H1 (cell line): ENCODE results near the gene LMX1B. TPM values are rescaled to one million over a fixed set of nuclear protein-coding genes. Genes with fewer than 3 reads are reported as not detected.

ENCODE experiments used
- CTCF ChIA-PET: fragments of 300-600 bp; sonication (Branson Sonifier 250); formaldehyde crosslinking; loops from one replicate; lab custom pipeline; 2021; ENCODE audit not compliant: partially characterized antibody; lab: Charles Lee
- POLR2A ChIA-PET: fragments of 300-600 bp; sonication (Branson Sonifier 250); formaldehyde crosslinking; loops from one replicate; lab custom pipeline; 2021; ENCODE audit warnings: inconsistent platforms; ENCODE audit not compliant: partially characterized antibody; lab: Charles Lee
- DNase-seq, 2 experiments: peaks; one replicate each; pipeline versions ENCODE4 v3.0.0 to v3.0.0-alpha.2; 2010 to 2022; ENCODE audit warnings: low spot score in 2 of 2, low read depth in 1 of 2, mixed read lengths in 1 of 2
- FAIRE-seq: peaks from 2 replicates; lab custom pipeline; 2011; peaks lifted over from hg19 to GRCh38; lab: Jason Lieb, UNC
- H2AFZ ChIP-seq: 2 replicates; pipeline ENCODE4 v1.8.1; 2012; ENCODE audit warnings: low read length, inconsistent platforms
- H2AK5ac ChIP-seq: 2 replicates; pipeline ENCODE4 v1.6.1; 2013; ENCODE audit warnings: low read depth, low read length
- H2BK120ac ChIP-seq: replicated peaks from 2 replicates; pipeline ENCODE3; 2013; ENCODE audit warnings: low read depth, low read length, inconsistent platforms
- H2BK12ac ChIP-seq: 2 replicates; pipeline ENCODE4 v1.6.1; 2013; ENCODE audit warnings: low read depth, low read length
- H2BK15ac ChIP-seq: 2 replicates; pipeline ENCODE4 v1.6.1; 2013; ENCODE audit warnings: low read length
- H2BK20ac ChIP-seq: 2 replicates; pipeline ENCODE4 v1.6.1; 2013; ENCODE audit warnings: low read length
- H2BK5ac ChIP-seq: 2 replicates; pipeline ENCODE4 v1.6.1; 2013; ENCODE audit warnings: low read depth, low read length
- H3K14ac ChIP-seq: 2 replicates; pipeline ENCODE4 v1.6.1; 2013; ENCODE audit warnings: inconsistent platforms; ENCODE audit not compliant: insufficient read length
- H3K18ac ChIP-seq: 2 replicates; pipeline ENCODE4 v1.6.1; 2013; ENCODE audit warnings: low read length; ENCODE audit errors: extremely low read depth
- H3K23ac ChIP-seq: 2 replicates; pipeline ENCODE4 v1.6.1; 2013; ENCODE audit warnings: inconsistent platforms; ENCODE audit not compliant: insufficient read length
- H3K23me2 ChIP-seq: 2 replicates; pipeline ENCODE4 v1.6.1; 2013; ENCODE audit warnings: low read depth, low read length
- H3K27ac ChIP-seq: 2 replicates; pipeline ENCODE4 v1.6.1; 2011; ENCODE audit warnings: low read depth, low read length, inconsistent platforms
- H3K27me3 ChIP-seq, 4 experiments: replicated peaks in 1 of 4; 1 replicate in 1 of 4; 2 replicates in 3 of 4; pipeline versions ENCODE4 v1.6.1 to v1.8.1; 2011 to 2013; ENCODE audit warnings: low read length in 3 of 4, mild to moderate bottlenecking in 3 of 4, inconsistent platforms in 2 of 4, mixed read lengths in 2 of 4, moderate library complexity in 1 of 4; ENCODE audit not compliant: control insufficient read depth in 3 of 4, insufficient read depth in 3 of 4; ENCODE audit errors: extremely low read depth in 1 of 4
- H3K36me3 ChIP-seq, 4 experiments: 2 replicates each; pipeline versions ENCODE4 v1.6.1 to v1.8.1; 2011 to 2013; ENCODE audit warnings: mild to moderate bottlenecking in 4 of 4, low read length in 3 of 4, moderate library complexity in 2 of 4, control low read depth in 1 of 4, inconsistent platforms in 1 of 4; ENCODE audit not compliant: insufficient read depth in 4 of 4, control insufficient read depth in 2 of 4
- H3K4ac ChIP-seq: replicated peaks from 2 replicates; pipeline ENCODE3; 2013; ENCODE audit warnings: low read length, low read depth, mixed read lengths, inconsistent platforms; ENCODE audit not compliant: insufficient read length
- H3K4me1 ChIP-seq, 4 experiments: replicated peaks in 1 of 4; 1 replicate in 1 of 4; 2 replicates in 3 of 4; pipeline versions ENCODE4 v1.6.1 to v1.8.1; 2011 to 2013; ENCODE audit warnings: low read length in 3 of 4, inconsistent platforms in 2 of 4, mixed read lengths in 1 of 4; ENCODE audit not compliant: insufficient read depth in 4 of 4, control insufficient read depth in 3 of 4
- H3K4me2 ChIP-seq, 2 experiments: 2 replicates each; pipeline versions ENCODE4 v1.6.1 to v1.8.1; 2011 to 2013; ENCODE audit warnings: low read depth in 2 of 2, low read length in 2 of 2, control low read depth in 1 of 2, inconsistent platforms in 1 of 2, mild to moderate bottlenecking in 1 of 2; ENCODE audit not compliant: insufficient read depth in 1 of 2
- H3K4me3 ChIP-seq, 4 experiments: fragments of 200-600, 300-600 bp in 1 of 4; sonication (generic), shearing (Covaris generic), sonication (Bioruptor Twin) in 1 of 4; 2 replicates each; pipeline versions ENCODE4 v1.5.1 to v1.8.1; 2011 to 2016; ENCODE audit warnings: low read length in 4 of 4, low read depth in 3 of 4, control low read depth in 2 of 4, inconsistent platforms in 2 of 4, mild to moderate bottlenecking in 2 of 4, mixed read lengths in 1 of 4, moderate library complexity in 1 of 4; ENCODE audit not compliant: insufficient read depth in 2 of 4; ENCODE audit errors: extremely low read depth in 1 of 4
- H3K56ac ChIP-seq: replicated peaks from 2 replicates; pipeline ENCODE3; 2013; ENCODE audit warnings: low read depth, mild to moderate bottlenecking, mixed read lengths, low read length, inconsistent platforms; ENCODE audit not compliant: insufficient read length
- H3K79me1 ChIP-seq: 2 replicates; pipeline ENCODE4 v1.6.1; 2013; ENCODE audit warnings: low read depth, low read length, control low read depth
- H3K79me2 ChIP-seq, 2 experiments: 2 replicates each; pipeline versions ENCODE4 v1.6.1 to v1.8.1; 2012 to 2013; ENCODE audit warnings: low read length in 2 of 2, mild to moderate bottlenecking in 2 of 2, inconsistent platforms in 1 of 2; ENCODE audit not compliant: insufficient read depth in 2 of 2, control insufficient read depth in 1 of 2
- H3K9ac ChIP-seq, 4 experiments: replicated peaks in 1 of 4; 1 replicate in 1 of 4; 2 replicates in 3 of 4; pipeline versions ENCODE4 v1.6.1 to v1.8.1; 2011 to 2013; ENCODE audit warnings: low read depth in 3 of 4, low read length in 3 of 4, control low read depth in 2 of 4, mild to moderate bottlenecking in 2 of 4, moderate library complexity in 2 of 4, inconsistent platforms in 1 of 4; ENCODE audit errors: extremely low read depth in 1 of 4
- H3K9me3 ChIP-seq, 2 experiments: 2 replicates each; pipeline versions ENCODE4 v1.6.1 to v1.8.1; 2012 to 2013; ENCODE audit warnings: mild to moderate bottlenecking in 2 of 2, moderate library complexity in 2 of 2, control low read depth in 1 of 2, inconsistent platforms in 1 of 2, low read depth in 1 of 2, low read length in 1 of 2, mixed read lengths in 1 of 2; ENCODE audit not compliant: insufficient read depth in 2 of 2
- H4K20me1 ChIP-seq, 2 experiments: replicated peaks in 1 of 2; 2 replicates each; pipeline versions ENCODE3 to v1.8.1; 2011 to 2013; ENCODE audit warnings: inconsistent platforms in 2 of 2, low read length in 2 of 2, mild to moderate bottlenecking in 1 of 2; ENCODE audit not compliant: insufficient read depth in 2 of 2, control insufficient read depth in 1 of 2
- H4K5ac ChIP-seq: 2 replicates; pipeline ENCODE4 v1.6.1; 2013; ENCODE audit warnings: low read length, low read depth, mixed read lengths, inconsistent platforms; ENCODE audit not compliant: insufficient read length
- H4K8ac ChIP-seq: 2 replicates; pipeline ENCODE4 v1.8.0; 2013; ENCODE audit warnings: mild to moderate bottlenecking, moderate library complexity, low read length, inconsistent platforms; ENCODE audit not compliant: insufficient read depth; ENCODE audit errors: extremely low read depth
- H4K91ac ChIP-seq: replicated peaks from 2 replicates; pipeline ENCODE3; 2013; ENCODE audit warnings: low read length, mixed read lengths, inconsistent platforms; ENCODE audit not compliant: insufficient read length
- BACH1 ChIP-seq: IDR thresholded peaks from 2 replicates; pipeline ENCODE4 v1.6.1; 2012; ENCODE audit warnings: low read length, improper control_type of control experiment
- BCL11A ChIP-seq, 2 experiments: IDR thresholded peaks; one replicate each; pipeline ENCODE4 v1.6.1; 2011; ENCODE audit warnings: low read depth in 2 of 2, low read length in 2 of 2, mild to moderate bottlenecking in 2 of 2
- EP300 ChIP-seq, 2 experiments: IDR thresholded peaks; 1 replicate in 1 of 2; 2 replicates in 1 of 2; pipeline ENCODE4 v1.6.1; 2011 to 2012; ENCODE audit warnings: low read depth in 2 of 2, low read length in 2 of 2, mild to moderate bottlenecking in 2 of 2, borderline replicate concordance in 1 of 2, inconsistent platforms in 1 of 2, moderate library complexity in 1 of 2
- HDAC2 ChIP-seq, 2 experiments: fragments of 300-600 bp in 1 of 2; sonication (generic) in 1 of 2; IDR thresholded peaks; 2 replicates each; pipeline ENCODE4 v1.6.1; 2011 to 2012; ENCODE audit warnings: low read depth in 2 of 2, low read length in 2 of 2, mild to moderate bottlenecking in 2 of 2, moderate library complexity in 2 of 2, borderline replicate concordance in 1 of 2, inconsistent platforms in 1 of 2
- MAX ChIP-seq: IDR thresholded peaks from 2 replicates; pipeline ENCODE4 v1.6.1; 2012; ENCODE audit warnings: inconsistent platforms
- RFX5 ChIP-seq: IDR thresholded peaks from 2 replicates; pipeline ENCODE4 v1.6.1; 2011; ENCODE audit warnings: low read depth, low read length, improper control_type of control experiment, borderline replicate concordance
- RXRA ChIP-seq: IDR thresholded peaks from 2 replicates; pipeline ENCODE4 v1.6.1; 2011; ENCODE audit warnings: low read depth, mild to moderate bottlenecking, low read length, moderate library complexity; ENCODE audit not compliant: insufficient read depth
- SAP30 ChIP-seq: fragments of 300-600 bp; sonication (generic); IDR thresholded peaks from 2 replicates; pipeline ENCODE4 v1.7.1; 2012; ENCODE audit warnings: low read length, moderate library complexity, mild to moderate bottlenecking, inconsistent platforms; ENCODE audit not compliant: insufficient read depth, insufficient replicate concordance
- SUZ12 ChIP-seq: fragments of 200-600 bp; sonication (generic); IDR thresholded peaks from 2 replicates; pipeline ENCODE4 v1.6.1; 2012; ENCODE audit warnings: mild to moderate bottlenecking, inconsistent platforms, low read length, moderate library complexity, mixed read lengths
- TAF1 ChIP-seq: IDR thresholded peaks from 2 replicates; pipeline ENCODE4 v1.6.1; 2011; ENCODE audit warnings: mild to moderate bottlenecking, low read depth, low read length
- TBP ChIP-seq: IDR thresholded peaks from 2 replicates; pipeline ENCODE4 v1.6.1; 2011; ENCODE audit warnings: low read depth, low read length, improper control_type of control experiment
- TCF12 ChIP-seq: IDR thresholded peaks from 2 replicates; pipeline ENCODE4 v1.6.1; 2011; ENCODE audit warnings: low read depth, mild to moderate bottlenecking, low read length
- TEAD4 ChIP-seq: IDR thresholded peaks from 2 replicates; pipeline ENCODE4 v1.6.1; 2012; ENCODE audit warnings: low read depth, low read length, inconsistent platforms, mixed read lengths
- ZNF274 ChIP-seq: IDR thresholded peaks from 2 replicates; pipeline ENCODE4 v1.7.0; 2012; ENCODE audit warnings: low read length, borderline replicate concordance; ENCODE audit errors: extremely low read depth
- WGBS, 2 experiments: shearing (Covaris generic) in 1 of 2; methylation state at CpG; one replicate each; pipeline versions ENCODE4 v1.1.6 to v1.1.7; 2013 to 2015; ENCODE audit warnings: low lambda C conversion rate in 2 of 2, mixed read lengths in 2 of 2, inconsistent platforms in 1 of 2, low coverage in 1 of 2, missing lambda C conversion rate in 1 of 2; ENCODE audit not compliant: insufficient replicate concordance in 2 of 2, insufficient coverage in 1 of 2, insufficient read length in 1 of 2; ENCODE audit errors: extremely low coverage in 1 of 2, missing lambda C conversion rate in 1 of 2; 5-methylcytosine and 5-hydroxymethylcytosine counted together
- polyA plus RNA-seq, 7 experiments: library from polyadenylated mRNA; depleted of rRNA in 3 of 7; stranded (reverse) in 5 of 7; unstranded in 2 of 7; fragments of >200 nt in 5 of 7; fragments of 200-250 nt in 2 of 7; gene quantifications; 1 replicate in 5 of 7; 2 replicates in 1 of 7; 4 replicates in 1 of 7; pipeline versions ENCODE4 v1.2.1 to v1.2.3, GENCODE V29; 2011 to 2013; ENCODE audit warnings: missing spikeins in 2 of 7, mixed read lengths in 2 of 7
- total RNA-seq: library from RNA; stranded (reverse); fragmentation: NEBNext Ultra II Directional; extraction: Animal tissue kit (Norgen Biotek cat#: 25700); gene quantifications from 2 replicates; pipeline ENCODE4 v1.2.1, GENCODE V29; 2021

Gene LMX1B
- total and polyA plus RNA-seq, 2 of the 8 experiments (the other 6 are each of a cell fraction or from before 2014, with no cell fraction given) = 0.09 to 0.37 TPM

- Histone ChIP-seq H3K4me2 (no peak overlapping the region), H2AK5ac (no peak overlapping the region), H3K4me1 (no peaks in the 10 kb centered on the region), H2BK5ac (no peak overlapping the region), H3K56ac (no peak overlapping the region), H3K18ac (no peak overlapping the region), H3K79me1 (no peaks in the 10 kb centered on the region), H2BK12ac (no peak overlapping the region), H3K27me3 (no peaks in the 10 kb centered on the region), H3K9ac (no peak overlapping the region), H4K5ac (no peak overlapping the region), H2AFZ (peak overlapping the region; percentile 76), H4K8ac (no peak overlapping the region), H4K20me1 (no peaks in the 10 kb centered on the region), H3K79me2 (no peaks in the 10 kb centered on the region), H4K91ac (no peak overlapping the region), H2BK15ac (no peak overlapping the region), H3K9me3 (peaks cover 3% of the 10 kb centered on the region in 2 experiments; a peak in 2 of 4 replicates), H3K36me3 (no peaks in the 10 kb centered on the region), H3K27ac (no peak overlapping the region), H3K23me2 (no peaks in the 10 kb centered on the region), H3K4me3 (no peak overlapping the region), H3K14ac (no peak overlapping the region), H2BK120ac (no peak overlapping the region), H3K4ac (no peak overlapping the region), H2BK20ac (no peak overlapping the region), H3K23ac (no peak overlapping the region)
- POLR2A ChIA-PET = no interaction called here
- DNase-seq = peak in 1 of 2 experiments; percentile 3
- CTCF ChIA-PET = interaction anchor here (0.7 to 6.7 kb wide), 4 partner anchors 9 to 43 kb away, joined by 3 to 48 read pairs (median 4); no protein-coding TSS in a partner anchor
- no peak for FAIRE-seq
- 80% methylated on average over 3 of the region's 3 CpGs; no CpG with 5 or more reads in 1 of the 2 experiments for WGBS, 2 experiments
- no peak for TF ChIP-seq TBP
- TF ChIP-seq HDAC2 (IDR thresholded peaks at IDR 0.05; ENCODE audit: borderline replicate concordance in 1 of 2, low read depth in 2 of 2, low read length in 2 of 2) = no peak
- TF ChIP-seq RFX5 = no peak
- TF ChIP-seq SAP30 = no peak
- TF ChIP-seq TAF1 = no peak
- TF ChIP-seq TEAD4 = no peak
- no peak for TF ChIP-seq TCF12
- TF ChIP-seq ZNF274 = no peak
- no peak for TF ChIP-seq SUZ12
- TF ChIP-seq MAX = no peak
- no peak for TF ChIP-seq RXRA
- no peak for TF ChIP-seq BACH1
- no peak for TF ChIP-seq EP300 (IDR thresholded peaks at IDR 0.05; ENCODE audit: borderline replicate concordance in 1 of 2, low read depth in 2 of 2, low read length in 2 of 2)
- no peak for TF ChIP-seq BCL11A (IDR thresholded peaks at IDR 0.05; ENCODE audit: low read depth in 2 of 2, low read length in 2 of 2)
These were observed 119.3 kb downstream of the LMX1B start for GRCh38 chr9:126733005-126733404.
